Colon (tissue), 2 donors: ENCODE measurements around the gene ACOXL.
"Not testable (repeated sequence)": the region's sequence is repeated elsewhere in the genome, so short reads cannot be mapped to it uniquely, and the experiment has no call there.

Source experiments
- FAIRE-seq: peaks from 2 replicates; lab custom pipeline; 2012; peaks lifted over from hg19 to GRCh38; lab: Jason Lieb, UNC
- donor health status: control.
- donor health status: control.

ACOXL gene

DNA sequence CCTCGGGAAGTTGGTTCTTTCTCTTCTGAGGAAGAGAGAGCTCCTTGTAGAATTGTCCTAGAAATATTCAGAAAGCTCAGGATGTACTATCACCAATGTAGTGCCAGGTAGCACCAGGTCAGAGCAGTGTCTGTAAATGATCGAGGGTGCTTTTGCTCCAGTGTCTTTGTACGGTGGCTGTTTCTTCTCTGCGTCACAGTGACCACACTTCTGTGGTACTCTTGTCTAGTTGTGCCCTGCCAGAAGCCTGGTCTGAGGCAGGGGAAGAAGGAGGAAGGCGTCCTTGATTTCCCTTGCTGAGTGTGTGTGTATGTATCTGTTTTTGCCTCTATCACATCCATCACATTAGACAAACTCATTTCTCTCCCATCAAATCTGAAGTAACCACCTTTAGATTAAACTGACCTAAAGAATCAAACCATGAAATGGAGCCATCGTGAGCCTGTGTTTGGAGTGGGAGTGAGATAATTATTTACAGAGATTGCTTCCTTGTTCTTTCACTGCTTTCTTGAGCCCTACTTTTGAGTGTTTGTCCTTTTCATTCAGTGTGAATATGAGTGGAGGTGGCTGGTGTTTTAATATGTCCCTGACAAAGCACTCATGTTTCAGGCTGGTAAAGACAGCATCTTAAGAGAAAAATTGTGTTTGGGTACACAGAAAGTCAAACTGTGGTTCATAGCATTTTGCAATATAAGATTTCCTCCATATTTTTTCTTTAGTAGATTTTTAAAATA lies 97.2 kb downstream of the ACOXL start:
- FAIRE-seq: no peak

DNA sequence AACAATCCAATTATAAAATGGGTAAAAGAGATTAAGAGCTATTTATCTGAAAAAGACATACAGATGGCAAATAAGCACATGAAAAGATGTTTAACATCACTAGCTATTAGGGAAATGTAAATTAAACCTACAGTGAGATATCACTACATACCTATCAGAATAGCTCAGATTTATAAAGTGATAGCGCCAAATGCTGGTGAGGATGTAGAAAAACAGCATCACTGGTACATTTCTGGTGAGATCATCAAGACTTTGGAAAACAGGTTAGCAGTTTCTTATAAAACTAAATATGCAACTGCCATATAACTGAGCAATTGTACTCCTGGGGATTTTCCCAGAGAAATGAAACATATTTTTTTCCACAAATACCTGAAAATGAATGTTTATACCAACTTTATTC lies 100.4 kb downstream of the ACOXL start:
- FAIRE-seq: no peak

- no peak for FAIRE-seq
Observed at GRCh38 chr2:110834134-110834827, 101.9 kb downstream of the ACOXL start.

GRCh38 chr2:110836671-110837070 lies 104.3 kb downstream of the ACOXL start:
- FAIRE-seq: no peak

DNA sequence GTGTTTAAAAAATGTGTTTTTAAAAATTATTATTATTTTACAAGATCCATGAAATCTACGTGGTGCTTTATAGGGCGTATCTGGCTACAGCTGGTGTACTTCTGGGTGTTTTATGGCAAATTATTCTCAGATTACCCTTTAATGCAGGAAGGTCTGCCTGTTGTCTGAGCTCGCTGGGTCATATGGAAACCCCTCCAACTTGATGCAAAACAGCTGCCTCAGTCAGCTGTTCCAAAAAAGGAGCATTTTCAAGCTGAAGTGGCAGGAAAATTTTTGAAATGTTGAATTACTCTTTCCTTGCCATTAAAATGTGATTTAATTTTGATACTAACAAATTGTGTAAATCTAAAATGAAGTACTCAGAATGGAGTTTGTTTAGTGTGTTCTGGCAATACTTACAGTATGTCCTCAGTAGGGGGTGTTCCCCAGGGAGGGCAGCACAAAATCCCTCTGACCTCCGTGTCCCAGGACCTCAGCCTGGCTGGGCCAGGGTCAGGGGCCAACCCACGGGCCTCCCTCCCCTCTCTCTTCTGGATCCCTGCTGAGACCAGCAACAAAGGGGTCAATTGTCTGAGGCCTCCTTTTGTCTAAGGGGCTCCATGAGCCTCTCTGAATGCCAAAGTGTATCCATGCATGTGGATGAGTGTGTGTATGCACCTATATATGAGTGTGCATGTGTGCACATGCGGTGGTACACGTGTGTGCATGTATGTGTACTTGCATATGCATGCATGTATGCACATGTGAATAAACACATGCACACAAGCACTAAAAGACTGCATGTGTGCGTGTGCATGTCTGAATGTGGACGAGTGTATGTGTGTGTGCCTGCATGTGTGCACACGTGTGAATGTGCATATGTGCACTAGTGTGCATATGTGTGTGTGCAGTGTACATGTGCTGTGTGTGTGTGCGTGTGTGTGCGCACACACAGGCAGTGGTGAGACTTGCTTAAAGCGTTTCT lies 105.4 kb downstream of the ACOXL start:
- no peak for FAIRE-seq

GRCh38 chr2:110838657-110839384 lies 106.4 kb downstream of the ACOXL start:
- no peak for FAIRE-seq

GRCh38 chr2:110840508-110840907 lies 108.1 kb downstream of the ACOXL start:
- FAIRE-seq: no peak

DNA sequence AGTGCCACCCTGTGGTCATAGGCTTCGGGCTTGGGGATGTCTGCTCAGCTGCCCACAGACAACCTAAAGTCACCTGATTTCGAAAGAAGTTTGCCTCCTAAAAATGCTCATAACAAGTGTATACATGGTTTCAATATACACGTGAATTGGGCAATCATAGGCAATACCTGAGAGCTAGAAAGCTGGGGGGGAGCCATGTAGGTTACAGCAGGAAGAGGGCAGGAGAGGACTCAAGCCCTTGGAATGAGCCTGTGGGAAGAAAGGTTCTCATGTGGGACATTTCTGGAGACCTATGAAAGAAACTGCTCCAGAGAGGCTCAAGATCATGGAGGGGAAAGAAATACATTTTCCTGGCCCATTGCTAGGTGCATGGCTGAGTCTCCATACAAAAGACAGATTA lies 109.7 kb downstream of the ACOXL start:
- FAIRE-seq: no peak

- no peak for FAIRE-seq
Observed at GRCh38 chr2:110843496-110843895, 111.1 kb downstream of the ACOXL start.

GRCh38 chr2:110843959-110844510 lies 111.7 kb downstream of the ACOXL start:
- FAIRE-seq: no peak

DNA sequence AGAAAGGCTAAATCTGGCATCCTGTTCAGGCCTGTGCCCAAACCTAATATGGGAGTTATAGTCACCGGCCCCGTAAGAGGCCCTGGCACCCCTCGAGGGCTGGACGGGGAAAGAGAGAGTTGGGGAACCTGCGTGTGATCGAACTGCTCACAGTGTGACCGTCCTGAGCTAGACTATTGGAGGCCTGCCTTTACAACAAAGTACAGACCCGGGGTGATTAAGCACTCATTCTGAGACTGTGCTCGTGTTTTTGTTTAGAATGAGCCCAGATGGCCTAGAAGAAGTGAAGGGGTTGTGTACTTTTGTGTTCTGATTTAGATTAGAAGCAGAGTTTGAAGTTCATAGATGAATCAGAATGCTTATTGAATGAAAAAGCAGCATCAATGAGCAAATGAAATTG lies 115.3 kb downstream of the ACOXL start:
- no peak for FAIRE-seq

- FAIRE-seq: no peak
Observed at GRCh38 chr2:110848071-110848470, 115.7 kb downstream of the ACOXL start.

DNA sequence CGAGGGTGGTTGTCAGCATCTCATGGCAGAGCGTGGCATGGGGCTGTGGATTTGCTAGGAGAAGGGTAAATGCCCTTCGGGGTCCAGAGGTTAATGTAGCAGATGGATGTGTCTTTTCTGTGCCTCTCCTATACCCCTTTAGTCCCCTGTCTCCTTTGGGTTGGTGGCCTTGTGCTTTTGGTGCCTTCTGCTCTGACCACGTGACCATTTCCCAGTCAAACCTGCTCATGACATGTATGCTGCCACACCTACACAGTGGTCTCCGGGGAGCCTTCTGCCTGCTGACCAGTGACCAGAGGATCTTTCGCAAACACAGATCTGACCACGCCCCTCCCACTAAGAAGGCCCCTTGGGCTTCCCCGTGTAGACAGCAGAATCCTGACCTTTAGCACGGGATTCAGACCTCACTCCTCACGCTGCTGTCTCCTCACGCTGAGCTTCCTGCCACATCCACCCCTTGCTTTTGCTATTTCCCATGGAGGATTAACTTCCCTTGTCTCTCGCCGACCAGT lies 116.2 kb downstream of the ACOXL start:
- FAIRE-seq: no peak

GRCh38 chr2:110851531-110851930 lies 119.2 kb downstream of the ACOXL start:
- no peak for FAIRE-seq

- no peak for FAIRE-seq
Observed at GRCh38 chr2:110852051-110852450, 119.7 kb downstream of the ACOXL start.

GRCh38 chr2:110852541-110853263 lies 120.3 kb downstream of the ACOXL start:
- FAIRE-seq: no peak

DNA sequence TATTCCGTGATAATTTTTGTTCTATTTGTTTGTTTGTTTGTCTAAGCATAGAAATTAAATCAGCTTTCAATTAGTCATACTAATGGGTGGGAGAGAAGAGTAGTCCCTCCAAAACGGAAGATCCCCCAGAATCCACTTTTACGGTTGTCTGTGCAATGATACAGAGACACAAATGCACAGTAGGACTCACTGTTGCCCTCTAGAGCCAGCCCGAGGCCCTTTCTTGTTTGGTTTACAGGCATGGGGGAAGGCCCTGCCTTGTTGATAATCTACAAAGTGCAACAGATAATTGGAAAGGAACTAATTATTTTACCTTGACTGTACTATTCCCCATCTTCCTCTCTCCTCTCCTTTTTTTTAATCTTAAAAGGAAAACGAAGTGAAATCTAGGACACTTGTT lies 121.1 kb downstream of the ACOXL start:
- no peak for FAIRE-seq

GRCh38 chr2:110853948-110854347 lies 121.6 kb downstream of the ACOXL start:
- no peak for FAIRE-seq

DNA sequence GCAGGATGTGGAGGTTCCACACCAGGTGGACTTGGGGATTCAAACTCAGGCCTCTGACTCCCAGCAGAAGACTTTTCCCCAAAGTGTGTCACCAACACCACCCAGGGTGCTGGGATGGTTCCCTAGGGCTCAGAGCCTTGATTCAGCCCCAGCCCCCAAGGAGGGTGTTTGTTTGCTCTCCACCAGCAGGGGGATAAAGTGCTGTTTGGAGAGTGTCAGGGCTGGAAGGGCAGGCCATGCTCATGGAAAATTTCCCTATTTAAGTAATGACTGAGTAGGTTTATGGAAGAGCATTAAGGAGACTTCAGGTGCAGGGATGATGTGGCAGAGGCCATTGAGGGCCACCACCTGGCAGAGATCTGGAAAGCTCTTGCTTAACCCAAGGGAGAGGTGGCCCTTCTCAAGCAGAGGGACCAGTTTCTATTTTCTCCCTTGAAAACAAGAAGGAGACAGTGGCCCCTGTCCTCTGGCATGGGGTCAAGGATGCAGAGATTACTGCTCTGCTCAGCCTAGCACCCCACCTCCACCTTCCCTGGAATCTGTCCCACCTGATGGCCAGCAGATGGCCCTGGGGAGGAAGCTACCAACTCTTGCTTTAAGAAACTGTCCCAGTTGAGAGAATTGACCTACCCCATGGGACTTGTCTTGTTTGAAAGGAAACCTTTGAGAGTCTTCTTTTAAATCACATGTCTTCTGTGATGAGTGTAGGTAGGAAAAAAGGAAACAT lies 122.1 kb downstream of the ACOXL start:
- no peak for FAIRE-seq

DNA sequence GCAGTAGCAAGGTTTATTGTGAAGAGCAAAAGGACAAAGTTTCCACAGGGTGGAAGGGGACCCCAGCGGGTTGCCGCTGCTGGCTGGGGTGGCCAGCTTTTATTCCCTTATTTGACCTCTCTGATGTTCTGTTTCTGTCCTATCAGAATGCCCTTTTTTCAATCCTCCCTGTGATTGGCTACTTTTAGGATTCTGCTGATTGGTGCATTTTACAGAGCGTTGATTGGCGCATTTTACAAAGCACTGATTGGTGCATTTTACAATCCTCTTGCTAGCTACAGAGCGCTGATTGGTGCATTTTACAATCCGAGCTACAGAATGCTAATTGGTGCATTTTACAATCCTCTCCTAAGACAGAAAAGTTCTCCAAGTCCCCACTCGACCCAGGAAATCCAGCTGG lies 123.5 kb downstream of the ACOXL start:
- not testable (repeated sequence) for FAIRE-seq
